Osteoblast (primary cell): ENCODE data around the gene SPIB. TPM values are rescaled to one million over a fixed set of nuclear protein-coding genes. Genes with fewer than 3 reads are reported as not detected.

ENCODE experiments used
- DNase-seq: peaks from one replicate; pipeline ENCODE4 v3.0.0; 2011; ENCODE audit warnings: low spot score, mixed read lengths; ENCODE audit not compliant: insufficient read length; ENCODE audit errors: missing footprints
- H2AFZ ChIP-seq: 2 replicates; pipeline ENCODE4 v1.6.0; 2011; ENCODE audit warnings: mild to moderate bottlenecking, low read length
- H3K27ac ChIP-seq: 2 replicates; pipeline ENCODE4 v1.5.1; 2011; ENCODE audit warnings: mild to moderate bottlenecking, low read depth, low read length, moderate library complexity
- H3K27me3 ChIP-seq: 2 replicates; pipeline ENCODE4 v1.6.0; 2012; ENCODE audit warnings: mild to moderate bottlenecking, control low read depth, inconsistent platforms, low read length, moderate library complexity; ENCODE audit not compliant: insufficient read depth
- H3K36me3 ChIP-seq: 2 replicates; pipeline ENCODE4 v1.5.1; 2011; ENCODE audit warnings: mild to moderate bottlenecking, low read length, control low read depth, moderate library complexity; ENCODE audit not compliant: insufficient read depth
- H3K4me1 ChIP-seq: 2 replicates; pipeline ENCODE4 v1.5.1; 2011; ENCODE audit warnings: mild to moderate bottlenecking, low read length, control low read depth, moderate library complexity; ENCODE audit not compliant: insufficient read depth
- H3K4me2 ChIP-seq: 2 replicates; pipeline ENCODE4 v1.6.0; 2011; ENCODE audit warnings: mild to moderate bottlenecking, low read length; ENCODE audit not compliant: insufficient read depth
- H3K4me3 ChIP-seq: fragments of 200-600 bp; sonication (generic); 3 replicates; pipeline ENCODE4 v1.5.1; 2012; ENCODE audit warnings: mild to moderate bottlenecking, low read length, inconsistent platforms; ENCODE audit not compliant: insufficient read depth
- H3K79me2 ChIP-seq: 2 replicates; pipeline ENCODE4 v1.6.0; 2012; ENCODE audit warnings: mild to moderate bottlenecking, low read length, control low read depth, inconsistent platforms; ENCODE audit not compliant: insufficient read depth
- H3K9me3 ChIP-seq: 2 replicates; pipeline ENCODE4 v1.5.1; 2011; ENCODE audit warnings: low read depth, low read length, control low read depth
- H4K20me1 ChIP-seq: 2 replicates; pipeline ENCODE4 v1.6.0; 2012; ENCODE audit warnings: mild to moderate bottlenecking, low read length, control low read depth; ENCODE audit not compliant: insufficient read depth
- CTCF ChIP-seq: IDR thresholded peaks from 2 replicates; pipeline ENCODE4 v1.5.1; 2011; ENCODE audit warnings: mild to moderate bottlenecking, low read depth, low read length, moderate library complexity; ENCODE audit errors: extremely low read depth
- total RNA-seq: library from RNA; depleted of rRNA; stranded (reverse); fragments of >200 nt; gene quantifications from 2 replicates; pipeline ENCODE4 v1.2.3, GENCODE V29; 2012

The SPIB gene
- total RNA-seq, 1 donor, result 0.36 TPM

GRCh38 chr19:50432221-50433028 is 13.7 kb downstream of the SPIB start, which contains the start of gene MYBPC2:
TSS of gene MYBPC2 (plus strand) at chr19:50432892. CDS start at chr19:50432954, 62 bp downstream.
- no peaks in the 10 kb centered on the region for H3K36me3 ChIP-seq
- peaks cover 22% of the 10 kb centered on the region for H3K27me3 ChIP-seq
- no peaks in the 10 kb centered on the region for H3K79me2 ChIP-seq
- peaks cover 5% of the 10 kb centered on the region for H3K4me1 ChIP-seq
- H3K4me3 ChIP-seq, result peak within 1 kb of the TSS; percentile 73
- H3K4me2 ChIP-seq, result peak within 1 kb of the TSS; percentile 96
- peak within 1 kb of the TSS; percentile 95 for H2AFZ ChIP-seq
- no peaks in the 10 kb centered on the region for H4K20me1 ChIP-seq
- no peak for TF ChIP-seq CTCF
- no peak within 1 kb of the TSS for H3K27ac ChIP-seq
- H3K9me3 ChIP-seq, result no peaks in the 10 kb centered on the region
- DNase-seq, result peak; percentile 74

DNA sequence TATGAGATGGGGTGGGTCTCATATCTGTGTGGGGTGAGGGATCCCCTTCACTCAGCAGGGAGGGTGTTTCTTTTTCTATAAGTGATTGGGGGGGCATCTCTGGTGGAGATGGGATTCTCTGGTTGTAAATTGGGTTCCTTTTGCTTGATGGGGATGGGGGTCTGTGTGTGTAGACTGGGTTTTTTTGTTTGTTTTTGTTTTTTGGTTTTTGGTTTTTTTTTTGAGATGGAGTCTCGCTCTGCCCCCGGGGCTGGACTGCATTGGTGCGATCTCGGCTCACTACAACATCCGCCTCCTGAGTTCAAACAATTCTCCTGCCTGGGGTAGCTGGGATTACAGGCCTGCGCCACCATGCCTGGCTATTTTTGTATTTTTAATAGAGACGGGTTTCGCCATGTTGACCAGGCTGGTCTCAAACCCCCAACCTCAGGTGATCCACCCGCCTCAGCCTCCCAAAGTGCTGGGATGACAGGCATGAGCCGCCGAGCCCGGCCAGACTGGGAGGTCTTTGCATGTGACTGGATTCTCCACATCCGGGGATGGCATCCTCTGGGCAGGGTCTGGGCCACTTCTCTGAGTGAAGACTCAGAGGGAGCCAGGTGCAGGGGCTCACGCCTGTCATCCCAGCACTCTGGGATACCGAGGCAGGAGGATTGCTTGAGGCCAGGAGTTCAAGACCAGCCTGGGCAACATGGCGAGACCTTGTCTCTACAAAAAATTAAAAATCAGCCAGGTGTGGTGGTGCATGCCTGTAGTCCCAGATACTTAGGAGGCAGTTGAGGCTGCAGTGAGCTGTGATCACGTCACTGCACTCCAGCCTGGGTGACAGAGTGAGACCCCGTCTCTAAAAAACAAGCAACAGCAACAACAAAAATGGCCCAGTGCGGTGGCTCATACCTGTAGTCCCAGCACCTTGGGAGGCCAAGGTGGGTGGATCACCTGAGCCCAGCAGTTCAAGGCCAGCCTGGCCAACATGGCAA is 14.8 kb downstream of the SPIB start:
- Histone ChIP-seq H3K27ac (no peak overlapping the region), H3K9me3 (no peaks in the 10 kb centered on the region), H3K79me2 (no peaks in the 10 kb centered on the region), H2AFZ (no peak overlapping the region), H3K36me3 (no peaks in the 10 kb centered on the region), H3K4me2 (no peak overlapping the region), H3K4me3 (no peak overlapping the region), H3K4me1 (peaks cover 5% of the 10 kb centered on the region), H4K20me1 (no peaks in the 10 kb centered on the region), H3K27me3 (peaks cover 17% of the 10 kb centered on the region)
- TF ChIP-seq CTCF, result no peak
- no peak for DNase-seq

GRCh38 chr19:50434525-50434924 is 15.8 kb downstream of the SPIB start:
- no peaks in the 10 kb centered on the region for H3K79me2 ChIP-seq
- no peak overlapping the region for H2AFZ ChIP-seq
- H3K4me2 ChIP-seq, result no peak overlapping the region
- peaks cover 5% of the 10 kb centered on the region for H3K4me1 ChIP-seq
- no peaks in the 10 kb centered on the region for H3K36me3 ChIP-seq
- no peak overlapping the region for H3K4me3 ChIP-seq
- no peaks in the 10 kb centered on the region for H3K9me3 ChIP-seq
- DNase-seq, result peak; percentile 68
- peaks cover 14% of the 10 kb centered on the region for H3K27me3 ChIP-seq
- H3K27ac ChIP-seq, result no peak overlapping the region
- H4K20me1 ChIP-seq, result no peaks in the 10 kb centered on the region
- no peak for TF ChIP-seq CTCF

DNA sequence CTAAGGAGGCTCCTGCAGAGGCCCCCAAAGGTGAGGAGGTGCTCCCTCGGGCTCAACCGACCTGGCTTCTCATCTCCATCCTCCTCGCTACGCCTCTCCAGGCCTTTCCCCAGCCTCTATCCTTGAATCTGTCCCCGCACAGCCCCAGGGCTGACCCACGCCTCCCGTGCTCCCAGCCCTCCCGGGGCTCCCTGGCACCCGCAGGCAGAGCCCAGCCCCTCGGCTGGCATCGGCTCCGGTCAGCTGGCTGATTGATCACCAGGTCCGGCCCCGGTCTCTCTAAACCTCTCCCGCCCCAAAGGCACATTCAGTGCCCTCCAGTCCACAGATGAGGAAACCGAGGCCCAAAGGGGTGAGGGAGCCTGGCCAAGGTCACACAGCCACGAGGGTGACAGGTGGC is 16.5 kb downstream of the SPIB start:
- no peak for TF ChIP-seq CTCF
- H3K4me2 ChIP-seq, result no peak overlapping the region
- peak; percentile 48 for DNase-seq

More for the DNA sequence above, 16.5 kb downstream of the SPIB start:
- H3K4me3 ChIP-seq, result no peak overlapping the region
- peaks cover 5% of the 10 kb centered on the region for H3K4me1 ChIP-seq
- peaks cover 14% of the 10 kb centered on the region for H3K27me3 ChIP-seq
- no peak overlapping the region for H2AFZ ChIP-seq
- H3K9me3 ChIP-seq, result no peaks in the 10 kb centered on the region
- H3K27ac ChIP-seq, result no peak overlapping the region
- no peaks in the 10 kb centered on the region for H4K20me1 ChIP-seq
- no peaks in the 10 kb centered on the region for H3K79me2 ChIP-seq
- no peaks in the 10 kb centered on the region for H3K36me3 ChIP-seq
